HL-60 (cell line): ENCODE data around the gene HCN2.

Experiments used
- DNase-seq, 2 experiments: peaks; one replicate each; pipeline ENCODE4 v3.0.0-alpha.2; 2010 to 2020; ENCODE audit warnings: low read depth in 1 of 2, low spot score in 1 of 2
- H3K27ac ChIP-seq: fragments of 250-450 bp; sonication (Bioruptor Pico); replicated peaks from 2 replicates; pipeline ENCODE4 v1.5.1; 2020; ENCODE audit warnings: mild to moderate bottlenecking, moderate library complexity
- H3K27me3 ChIP-seq: fragments of 250-450 bp; sonication (Bioruptor Pico); 2 replicates; pipeline ENCODE4 v1.5.1; 2021; ENCODE audit warnings: mild to moderate bottlenecking, moderate library complexity; ENCODE audit not compliant: insufficient read depth, poor library complexity, severe bottlenecking
- H3K4me3 ChIP-seq: replicated peaks from 2 replicates; pipeline ENCODE4 v1.5.1; 2011; ENCODE audit warnings: mild to moderate bottlenecking, control low read depth, low read length; ENCODE audit not compliant: insufficient read depth
- CTCF ChIP-seq: IDR thresholded peaks from one replicate; pipeline ENCODE4 v1.5.1; 2011; ENCODE audit warnings: low read length, control low read depth, inconsistent platforms; ENCODE audit not compliant: insufficient read depth
- GABPA ChIP-seq: IDR thresholded peaks from 2 replicates; pipeline ENCODE4 v1.6.1; 2012; ENCODE audit warnings: low read depth
- POLR2AphosphoS5 ChIP-seq: IDR thresholded peaks from 2 replicates; pipeline ENCODE4 v1.6.1; 2012; ENCODE audit warnings: low read depth
- REST ChIP-seq: IDR thresholded peaks from 2 replicates; pipeline ENCODE4 v1.6.1; 2012; ENCODE audit warnings: low read depth; ENCODE audit not compliant: insufficient replicate concordance
- SPI1 ChIP-seq: IDR thresholded peaks from 2 replicates; pipeline ENCODE4 v1.6.1; 2012; ENCODE audit warnings: low read depth, mild to moderate bottlenecking, borderline replicate concordance

The HCN2 gene

GRCh38 chr19:576768-577438, 12.8 kb upstream of the HCN2 start:
- TF ChIP-seq REST (no peak), GABPA (no peak), SPI1 (no peak)
- H3K4me3 ChIP-seq, result no peak overlapping the region
- H3K27ac ChIP-seq, result no peak overlapping the region

GRCh38 chr19:577439-578392, 12.0 kb upstream of the HCN2 start:
- no peak for TF ChIP-seq CTCF
- no peak for TF ChIP-seq SPI1
- TF ChIP-seq GABPA, result no peak
- TF ChIP-seq POLR2AphosphoS5, result no peak
- TF ChIP-seq REST, result no peak
- no peak overlapping the region for H3K27ac ChIP-seq

More at GRCh38 chr19:576768-577438, 12.8 kb upstream of the HCN2 start:
- no peak for DNase-seq
- H3K27me3 ChIP-seq, result no peaks in the 10 kb centered on the region

GRCh38 chr19:579111-579841, 10.4 kb upstream of the HCN2 start:
- H3K27me3 ChIP-seq, result no peaks in the 10 kb centered on the region
- TF ChIP-seq GABPA (no peak), SPI1 (no peak), POLR2AphosphoS5 (no peak), REST (no peak), CTCF (no peak)
- H3K27ac ChIP-seq, result no peak overlapping the region
- no peak overlapping the region for H3K4me3 ChIP-seq
- DNase-seq, result no peak

More at GRCh38 chr19:577439-578392, 12.0 kb upstream of the HCN2 start:
- no peak for DNase-seq
- Histone ChIP-seq H3K27me3 (no peaks in the 10 kb centered on the region), H3K4me3 (no peak overlapping the region)
